Stimulated activated CD8-positive, alpha-beta memory T cell treated with anti-CD3 and anti-CD28 coated beads, Interleukin-4, amount 100 ng/mL, for 48 hours (primary cell): ENCODE data around the gene DEDD.
A peak's percentile ranks its signal among the peaks of the same experiment; 100 is the strongest.

ENCODE experiments used
- DNase-seq: peaks from one replicate; pipeline ENCODE4 v3.0.0-alpha.2; 2020

DEDD gene

GRCh38 chr1:161162806-161163205 is 30.3 kb upstream of the DEDD start:
- DNase-seq: no peak

- no peak for DNase-seq
Measured at GRCh38 chr1:161162052-161162451, 29.6 kb upstream of the DEDD start.

DNA sequence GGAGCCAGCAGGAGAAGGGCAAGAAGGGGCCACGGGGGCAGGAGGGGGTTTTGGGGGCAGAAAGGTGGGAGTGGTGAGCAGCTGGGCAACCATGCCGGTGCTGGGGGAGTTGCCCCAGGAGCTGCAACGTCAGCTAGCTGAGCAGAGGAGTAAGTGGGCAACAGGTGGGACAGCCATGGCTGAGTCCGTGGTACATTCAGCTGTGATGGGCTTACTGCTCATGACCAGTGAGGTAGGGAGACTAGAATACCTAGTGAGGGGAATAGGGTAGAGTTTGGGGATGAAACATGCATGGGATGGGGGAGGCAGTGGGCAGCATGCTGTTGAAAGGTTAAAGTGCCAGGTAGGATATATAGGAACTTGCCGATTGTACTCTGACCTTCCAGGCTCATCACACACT is 29.2 kb upstream of the DEDD start:
- DNase-seq: no peak

GRCh38 chr1:161160671-161161145 is 28.2 kb upstream of the DEDD start:
- no peak for DNase-seq

DNA sequence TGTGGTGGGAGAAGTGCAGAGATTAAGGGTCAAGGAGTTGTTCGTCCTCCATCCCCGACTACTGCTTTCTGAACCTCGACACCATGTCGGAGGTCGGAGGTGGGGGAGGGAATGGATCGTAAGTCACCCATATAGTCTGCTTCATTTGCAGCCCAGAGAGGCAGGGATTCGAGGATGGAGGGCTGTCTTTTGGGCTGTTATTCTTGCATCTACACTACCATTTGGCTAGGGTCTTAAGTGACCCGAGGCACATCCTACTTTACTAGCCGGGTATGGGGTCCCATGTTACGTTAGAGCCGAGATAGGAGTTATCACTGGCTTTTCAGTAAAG is 27.4 kb upstream of the DEDD start:
- DNase-seq: no peak

GRCh38 chr1:161159087-161159912 is 26.8 kb upstream of the DEDD start, which contains the start of gene USP21:
Gene USP21 (plus strand): TSS chr1:161159500. CDS start chr1:161160641, 1,141 bp downstream.
- peak; percentile 95 for DNase-seq

GRCh38 chr1:161158316-161159010 is 26.0 kb upstream of the DEDD start:
- DNase-seq: no peak

DNA sequence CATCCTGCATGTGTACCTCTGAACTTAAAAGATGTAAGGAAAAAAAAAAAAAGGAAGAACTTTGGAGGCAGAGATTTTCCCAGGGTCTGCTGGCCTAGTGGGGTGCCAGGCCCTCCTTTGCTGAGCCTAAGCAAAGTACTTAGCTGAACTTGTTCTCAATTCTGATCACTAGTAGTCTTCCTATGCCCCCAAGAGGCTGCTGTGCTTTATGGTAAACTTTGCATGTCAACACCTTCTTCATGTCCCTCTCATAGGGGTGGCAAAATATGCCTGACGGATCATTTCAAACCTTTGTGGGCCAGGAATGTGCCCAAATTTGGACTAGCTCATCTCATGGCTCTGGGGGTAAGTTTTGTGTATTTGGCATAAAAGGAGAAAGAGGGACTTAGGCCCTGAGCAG is 25.4 kb upstream of the DEDD start:
- no peak for DNase-seq

DNA sequence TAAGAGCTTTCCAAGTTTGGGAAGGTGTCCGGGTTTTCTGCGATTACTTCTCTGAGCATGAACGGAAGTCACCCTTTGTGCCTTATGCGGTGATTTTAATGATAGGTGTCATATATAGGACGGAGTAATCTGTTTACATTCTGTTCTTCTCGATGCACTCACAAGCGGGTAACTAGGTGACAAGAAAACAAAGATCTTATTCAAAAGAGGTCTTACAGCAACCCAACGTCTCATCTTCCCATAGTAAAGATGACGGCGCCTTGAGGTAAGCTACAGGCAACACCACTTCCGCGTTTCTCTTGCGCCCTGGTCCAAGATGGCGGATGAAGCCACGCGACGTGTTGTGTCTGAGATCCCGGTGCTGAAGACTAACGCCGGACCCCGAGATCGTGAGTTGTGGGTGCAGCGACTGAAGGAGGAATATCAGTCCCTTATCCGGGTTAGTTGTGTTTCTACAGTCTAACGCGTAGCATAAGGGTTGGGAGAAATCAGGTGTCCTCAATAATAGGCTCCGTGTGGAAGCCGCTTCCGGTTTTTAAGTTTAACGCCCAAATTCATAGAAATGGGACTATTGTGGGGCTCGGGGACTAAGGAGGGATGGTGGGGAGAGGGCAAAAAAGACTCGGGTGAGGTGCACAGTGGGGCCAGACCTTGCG is 21.3 kb upstream of the DEDD start, which contains the start of gene UFC1:
UFC1 (plus strand) TSS at position 297 of the 656 bp plus-strand sequence; CDS start at position 317, 20 bp downstream.
- DNase-seq: peak; percentile 84

DNA sequence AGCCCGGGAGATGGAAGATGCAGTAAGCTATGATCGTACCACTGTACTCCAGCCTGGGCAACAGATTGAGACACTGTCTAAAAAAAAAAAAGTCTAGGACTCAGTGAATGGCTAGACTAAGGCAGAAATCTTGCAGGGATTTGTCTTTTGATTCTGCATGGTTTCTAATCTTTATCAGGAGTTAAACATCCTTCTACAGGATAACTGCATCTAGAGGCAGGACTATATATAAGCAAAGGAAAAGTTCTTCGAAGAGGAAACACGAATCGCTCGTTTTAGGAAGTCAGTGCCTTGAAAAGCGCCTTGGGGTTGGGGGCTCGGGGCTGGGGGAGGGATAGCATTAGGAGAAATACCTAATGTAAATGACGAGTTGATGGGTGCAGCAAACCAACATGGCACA is 20.7 kb upstream of the DEDD start:
- DNase-seq: no peak

DNA sequence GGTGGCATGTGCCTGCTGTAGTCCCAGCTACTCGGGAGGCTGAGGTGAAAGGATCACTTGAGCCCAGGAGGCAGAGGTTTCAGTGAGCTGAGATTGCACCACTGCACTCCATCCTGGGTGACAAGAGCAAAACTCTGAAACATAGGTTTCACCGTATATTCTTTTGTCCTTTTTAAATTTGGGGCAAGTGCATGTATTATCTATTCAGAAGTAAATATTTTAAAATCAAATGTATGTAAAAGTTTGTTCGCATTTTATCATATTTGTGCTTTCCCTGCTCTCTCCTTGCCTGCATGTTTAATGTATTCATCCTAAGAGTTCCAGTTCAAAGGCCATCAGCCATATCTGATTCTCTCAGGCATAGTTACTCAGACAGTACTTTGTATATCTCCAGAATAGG is 13.4 kb upstream of the DEDD start:
- DNase-seq: no peak

GRCh38 chr1:161140755-161141400 is 8.4 kb upstream of the DEDD start:
- DNase-seq: no peak

GRCh38 chr1:161139766-161140165 is 7.3 kb upstream of the DEDD start:
- DNase-seq: peak; percentile 51

GRCh38 chr1:161138431-161138830 is 6.0 kb upstream of the DEDD start:
- DNase-seq: no peak

DNA sequence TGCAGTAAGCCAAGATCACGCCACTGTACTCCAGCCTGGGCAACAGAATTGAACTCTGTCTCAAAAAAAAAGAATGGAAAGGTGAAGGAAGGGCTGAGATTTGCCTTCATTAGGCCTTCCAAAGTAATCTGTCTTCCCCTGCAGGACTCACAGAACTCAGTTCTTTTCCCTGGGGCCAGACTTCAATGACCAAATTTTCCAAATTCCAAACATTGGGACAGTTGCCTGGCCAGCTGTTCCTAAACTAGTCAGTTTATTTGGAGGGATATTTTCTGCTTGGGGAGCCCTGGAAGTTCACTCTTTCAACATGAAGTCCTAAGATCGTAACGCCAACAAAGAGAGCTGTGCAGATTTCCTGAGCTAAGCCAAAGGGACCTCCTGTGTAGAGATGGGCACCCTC is 5.4 kb upstream of the DEDD start:
- no peak for DNase-seq

- DNase-seq: no peak
Measured at GRCh38 chr1:161133220-161133740, 813 bp upstream of the DEDD start.

DNA sequence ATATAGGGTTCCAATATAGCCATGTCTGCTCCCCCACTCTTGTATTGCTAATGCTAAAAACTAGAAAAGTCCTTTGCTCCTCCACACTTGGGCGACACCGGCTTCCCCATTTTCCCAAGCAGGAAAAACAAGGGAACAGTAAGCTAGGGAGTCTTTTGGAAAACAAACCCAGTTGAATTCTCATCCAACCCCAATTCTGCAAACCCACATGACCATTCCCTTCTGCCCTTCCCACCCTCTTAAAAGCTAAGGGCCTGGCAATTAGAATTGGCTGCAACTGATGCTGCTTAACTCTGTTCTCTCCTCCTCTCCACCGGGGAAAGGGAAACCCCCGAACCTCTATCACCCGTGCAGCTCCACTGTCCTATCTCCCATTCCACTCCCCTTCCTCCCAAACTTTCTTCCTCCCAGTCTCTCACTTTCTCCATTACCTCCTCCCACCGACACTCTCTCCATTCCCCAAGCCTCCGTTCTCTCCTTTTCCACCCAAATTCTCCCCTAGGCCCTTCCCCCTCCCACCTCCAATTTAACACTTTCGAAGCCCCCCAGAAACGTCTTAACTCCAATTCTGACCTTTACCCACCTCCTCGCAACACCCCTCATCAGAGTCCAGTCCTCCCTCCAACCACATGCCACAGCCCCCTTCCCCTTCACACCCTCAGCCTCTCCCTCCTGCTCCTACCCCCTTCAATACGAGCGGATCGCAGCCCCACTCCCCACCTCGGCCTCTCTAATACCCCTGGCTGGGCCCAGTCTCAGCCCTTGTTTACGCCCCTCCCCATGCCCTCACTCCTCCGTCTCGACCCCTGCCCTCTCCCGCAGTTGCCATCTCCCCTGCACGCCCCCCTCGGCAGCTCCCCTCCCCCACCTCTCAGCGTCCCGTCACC is 701 bp downstream of the DEDD start:
- no peak for DNase-seq

DNA sequence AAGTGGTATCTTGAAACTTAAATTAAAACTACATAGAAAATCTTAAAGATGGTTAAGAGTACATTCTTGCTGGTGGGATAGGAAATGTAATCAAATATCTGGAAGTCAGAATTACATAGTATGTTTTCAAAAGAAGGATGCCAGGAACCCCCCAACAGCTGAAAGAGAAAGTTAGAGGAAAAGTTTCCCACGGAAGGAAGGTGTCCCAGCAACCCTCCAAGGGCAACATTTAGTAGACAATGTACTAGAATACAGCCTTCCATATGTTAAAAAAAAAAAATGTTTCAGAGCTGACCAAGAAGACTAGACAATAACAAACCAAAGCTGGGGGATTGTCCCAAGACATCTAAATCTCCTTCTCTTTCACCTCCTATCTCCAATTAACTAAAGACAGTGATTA is 2.2 kb downstream of the DEDD start:
- no peak for DNase-seq

GRCh38 chr1:161128591-161129420 is 3.7 kb downstream of the DEDD start:
- no peak for DNase-seq

GRCh38 chr1:161127649-161128048 is 4.8 kb downstream of the DEDD start:
- DNase-seq: no peak

GRCh38 chr1:161122967-161123366 is 9.5 kb downstream of the DEDD start:
- no peak for DNase-seq
